NCI-H2107 treated with DMSO at 0.1 percent for 48 hours (cell line): Measurements from ENCODE around the gene CHERP.
"Not testable (repeated sequence)": the region's sequence is repeated elsewhere in the genome, so short reads cannot be mapped to it uniquely, and the experiment has no call there.

ENCODE experiments used
- DNase-seq: peaks from one replicate; lab custom pipeline; 2025; ENCODE audit not compliant: unreplicated experiment; lab: John Stamatoyannopoulos, UW

CHERP gene

GRCh38 chr19:16521715-16522289 is 20.4 kb downstream of the CHERP start:
- DNase-seq: no peak

DNA sequence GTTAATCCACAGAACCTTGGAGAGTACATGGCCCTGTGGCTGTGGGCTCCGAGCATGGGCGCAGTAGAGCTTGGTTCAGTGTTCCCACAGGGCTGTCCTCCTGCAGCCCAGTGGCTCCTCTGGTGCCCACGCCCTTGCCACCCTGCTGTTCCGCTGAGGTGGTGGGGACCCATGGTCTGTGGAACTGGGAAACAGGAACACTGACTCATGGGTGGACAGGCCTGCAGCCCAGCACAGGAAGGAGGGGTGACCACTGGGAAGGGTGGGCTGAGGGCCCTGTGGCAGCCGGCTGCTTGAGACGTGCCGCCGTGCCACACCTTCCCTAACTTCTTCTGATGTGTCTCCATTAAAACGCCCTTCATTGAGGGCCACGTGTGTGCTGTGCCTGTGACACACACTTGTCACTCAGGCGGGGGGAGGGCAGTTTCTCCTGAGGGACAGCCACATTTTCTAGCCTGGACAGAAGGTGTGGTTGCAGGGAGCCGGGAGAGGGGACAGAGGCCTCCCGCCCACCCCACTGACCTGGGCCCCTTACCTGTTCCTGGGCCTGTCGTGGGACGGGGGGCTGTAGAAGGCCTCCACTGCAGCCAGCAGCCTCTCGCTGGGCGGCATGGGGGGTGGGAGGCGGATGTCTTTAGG is 21.1 kb downstream of the CHERP start:
- no peak for DNase-seq

GRCh38 chr19:16520074-16520973 is 21.9 kb downstream of the CHERP start:
- DNase-seq: no peak

DNA sequence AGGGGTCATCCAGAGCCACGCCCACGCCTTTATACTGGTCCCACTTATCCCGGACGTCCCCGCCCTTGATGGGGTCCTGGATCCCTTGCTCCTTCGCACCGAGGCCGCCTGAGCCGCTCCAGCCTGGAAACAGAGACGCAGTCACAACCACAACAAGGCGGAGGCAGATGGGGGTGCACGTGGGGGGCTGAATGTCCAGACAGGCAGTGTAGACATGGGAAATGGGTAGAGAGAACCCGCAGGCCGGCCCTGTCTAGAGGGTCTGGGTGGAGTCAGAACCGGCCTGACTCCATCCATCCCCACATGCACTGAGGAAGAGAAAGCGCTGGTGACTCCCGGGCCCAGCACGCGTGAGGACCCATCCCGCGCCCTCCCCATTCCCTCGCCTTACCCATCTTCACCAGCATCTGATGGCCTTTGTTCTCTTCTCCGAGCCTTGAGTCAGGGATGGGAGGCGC is 23.0 kb downstream of the CHERP start:
- DNase-seq: no peak

- DNase-seq: no peak
Observed at GRCh38 chr19:16518483-16519229, 23.6 kb downstream of the CHERP start.

- no peak for DNase-seq
Observed at GRCh38 chr19:16518061-16518460, 24.2 kb downstream of the CHERP start.

DNA sequence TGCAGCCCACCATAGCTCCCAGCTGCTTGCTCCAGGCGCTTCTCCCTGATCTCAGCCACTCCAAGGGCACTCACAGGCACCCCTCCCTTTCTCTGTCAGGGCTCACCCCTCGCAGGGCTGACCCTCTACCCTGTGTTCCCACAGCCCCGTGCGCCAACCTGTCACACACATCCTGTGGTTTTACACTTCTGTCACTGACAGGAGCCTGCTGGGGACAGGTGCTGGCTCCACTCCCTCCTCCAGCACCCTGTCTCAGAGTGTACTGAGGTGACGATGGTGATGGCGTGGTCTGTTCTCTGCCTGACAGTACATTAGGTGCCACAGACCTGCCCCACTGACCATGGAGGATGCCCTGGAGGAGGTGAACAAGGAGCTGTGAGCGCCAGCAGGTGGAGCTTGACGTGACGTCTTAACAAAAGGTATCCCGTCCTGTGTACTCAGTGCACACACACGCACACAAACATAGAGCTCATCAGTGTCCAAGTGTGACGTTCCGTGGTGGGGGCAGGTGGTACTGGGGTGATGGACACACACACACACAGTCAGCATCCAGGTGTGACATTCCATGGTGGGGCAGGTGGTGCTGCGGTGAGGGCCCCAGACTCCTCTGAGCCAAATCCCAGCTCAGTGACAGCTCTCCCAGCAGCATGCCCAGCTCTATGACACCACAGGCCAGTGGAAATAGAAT is 25.2 kb downstream of the CHERP start:
- DNase-seq: no peak

- DNase-seq: no peak
Observed at GRCh38 chr19:16516381-16516780, 25.9 kb downstream of the CHERP start.

DNA sequence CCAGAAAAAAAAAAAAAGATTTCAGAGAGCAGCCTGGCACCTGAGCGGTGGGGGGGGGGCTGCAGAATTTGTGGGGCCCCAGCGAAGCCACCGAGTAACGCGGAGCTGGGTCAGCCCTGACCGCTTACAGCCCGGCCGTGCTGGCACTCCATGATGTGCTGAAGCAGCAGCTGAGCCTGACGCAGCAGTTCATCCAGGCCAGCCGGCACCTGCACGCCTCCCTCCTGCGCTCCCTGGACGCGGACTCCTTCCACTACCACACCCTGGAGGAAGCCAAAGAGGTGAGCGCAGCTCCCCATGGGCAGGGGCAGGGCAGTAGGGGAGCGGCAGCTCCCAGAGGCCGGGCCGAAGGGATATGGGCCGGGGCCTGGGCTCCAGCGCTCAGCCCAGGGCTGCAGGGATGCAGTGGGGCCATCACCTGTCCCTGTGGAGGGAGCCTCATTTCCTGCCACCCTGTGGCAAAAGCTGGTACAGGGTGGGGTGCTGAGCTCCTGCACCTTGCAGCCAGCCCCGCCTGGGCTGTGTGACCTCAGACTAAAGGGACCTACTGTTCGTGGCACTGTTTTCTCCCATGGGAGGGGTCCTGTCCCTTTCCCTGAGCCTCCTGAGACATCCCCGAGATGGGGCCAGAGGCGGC is 27.7 kb downstream of the CHERP start:
- DNase-seq: no peak

- not testable (repeated sequence) for DNase-seq
Observed at GRCh38 chr19:16512611-16513010, 29.6 kb downstream of the CHERP start.

DNA sequence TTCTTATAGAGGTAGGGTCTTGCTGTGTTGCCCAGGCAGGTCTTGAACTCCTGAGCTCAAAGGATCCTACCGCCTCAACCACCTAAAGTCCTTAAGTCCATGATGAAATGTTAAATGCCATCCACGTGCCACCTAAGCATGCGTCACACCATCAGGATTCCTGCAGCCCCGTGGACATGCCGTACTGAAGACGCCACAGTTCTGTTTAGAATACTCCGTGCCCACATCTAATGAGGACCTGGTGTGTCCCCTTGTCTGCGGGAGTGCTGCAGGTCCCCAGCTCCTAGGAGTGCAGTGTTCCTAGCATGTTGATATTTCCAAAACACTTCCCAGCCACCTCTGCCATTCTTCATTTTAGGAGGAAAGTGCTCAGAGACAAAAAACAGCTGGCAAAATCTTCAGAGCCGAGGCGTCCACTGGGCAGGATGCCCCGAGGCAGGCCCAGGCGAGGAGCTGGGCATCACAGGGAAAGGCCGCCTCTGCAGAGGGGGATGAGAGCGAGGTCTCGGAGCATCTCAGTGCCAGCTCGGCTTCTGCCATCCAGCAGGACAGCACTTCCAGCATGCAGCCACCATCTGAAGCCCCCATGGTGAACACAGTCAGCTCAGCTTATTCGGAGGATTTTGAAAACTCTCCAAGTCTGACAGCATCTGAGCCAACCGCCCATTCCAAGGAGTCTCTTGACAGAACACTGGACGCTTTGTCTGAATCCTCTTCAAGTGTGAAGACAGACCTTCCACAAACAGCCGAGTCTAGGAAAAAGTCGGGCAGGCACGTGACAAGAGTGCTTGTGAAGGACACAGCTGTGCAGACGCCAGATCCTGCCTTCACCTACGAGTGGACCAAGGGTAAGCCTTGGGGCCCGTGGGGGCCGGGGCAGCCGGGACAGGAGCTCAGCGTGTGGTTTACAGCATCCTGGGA is 32.8 kb downstream of the CHERP start:
- no peak for DNase-seq

DNA sequence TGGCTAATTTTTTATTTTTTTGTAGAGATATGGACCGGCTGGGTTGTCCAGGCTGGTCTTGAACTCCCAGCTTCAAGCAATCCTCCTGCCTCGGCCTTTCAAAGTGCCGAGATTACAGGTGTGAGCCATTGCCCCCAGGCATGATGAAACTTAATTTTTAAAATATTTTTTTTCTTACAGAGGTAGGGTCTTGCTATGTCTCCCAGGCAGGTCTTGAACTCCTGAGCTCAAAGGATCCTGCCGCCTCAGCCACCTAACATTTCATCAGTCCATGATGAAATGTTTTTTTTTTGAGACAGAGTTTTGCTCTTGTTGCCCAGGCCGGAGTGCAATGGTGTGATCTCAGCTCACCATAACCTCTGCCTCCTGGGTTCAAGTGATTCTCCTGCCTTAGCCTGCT is 33.7 kb downstream of the CHERP start:
- no peak for DNase-seq

DNA sequence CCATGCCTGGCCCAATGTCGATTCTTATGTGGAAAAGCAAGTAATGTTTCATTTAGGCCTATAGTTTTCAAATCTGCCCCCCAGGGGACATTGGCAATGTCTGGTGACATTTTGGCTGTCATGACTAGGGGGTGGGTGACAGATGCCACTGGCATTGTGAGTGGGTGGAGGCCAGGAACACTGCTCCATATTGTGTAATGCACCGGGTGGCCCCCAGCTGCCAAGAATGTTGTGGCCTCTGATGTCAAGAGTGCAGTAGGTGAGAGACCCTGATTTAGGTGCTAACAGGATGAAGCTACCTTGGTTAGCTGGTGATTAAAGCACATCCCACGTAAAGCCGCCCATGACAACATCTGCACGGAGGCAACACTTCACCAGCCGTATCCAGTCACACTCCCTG is 35.3 kb downstream of the CHERP start:
- no peak for DNase-seq

GRCh38 chr19:16506161-16506560 is 36.1 kb downstream of the CHERP start:
- not testable (repeated sequence) for DNase-seq

DNA sequence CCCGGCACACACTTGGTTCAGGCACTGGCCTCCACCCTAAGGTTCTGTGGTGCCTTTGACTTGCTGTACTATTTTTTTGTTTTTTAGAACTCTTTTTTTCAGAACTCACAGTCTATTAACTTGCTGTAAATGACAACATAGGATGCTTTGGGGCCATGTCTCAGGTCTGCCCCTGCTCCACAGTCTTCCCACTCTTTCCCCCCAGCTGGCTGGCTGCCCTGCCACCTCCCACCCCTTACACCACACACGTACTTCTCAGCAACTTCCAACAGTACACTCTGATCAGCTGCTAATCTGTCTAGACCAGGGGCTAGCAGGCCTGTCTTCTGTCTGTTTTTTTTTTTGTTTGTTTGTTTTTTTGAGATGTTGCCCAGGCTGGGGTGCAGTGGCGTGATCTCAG is 38.0 kb downstream of the CHERP start:
- DNase-seq: no peak

DNA sequence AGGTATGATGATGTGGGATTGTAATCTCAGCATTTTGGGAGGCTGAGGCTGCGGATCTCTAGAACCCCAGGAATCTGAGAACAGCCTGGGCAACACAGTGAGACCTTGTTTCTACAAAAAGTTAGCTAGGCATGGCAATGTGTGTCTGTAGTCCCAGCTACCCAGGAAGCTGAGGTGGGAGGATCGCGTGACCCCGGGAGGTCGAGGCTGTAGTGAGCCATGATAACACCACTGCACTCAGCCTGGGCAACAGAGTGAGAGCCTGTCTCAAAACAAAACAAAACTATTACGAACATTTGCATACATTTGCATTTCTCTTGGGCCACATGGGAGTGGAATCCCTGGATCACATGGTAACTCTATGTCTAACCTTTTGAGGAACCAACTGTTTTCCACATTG is 44.4 kb downstream of the CHERP start:
- DNase-seq: no peak

DNA sequence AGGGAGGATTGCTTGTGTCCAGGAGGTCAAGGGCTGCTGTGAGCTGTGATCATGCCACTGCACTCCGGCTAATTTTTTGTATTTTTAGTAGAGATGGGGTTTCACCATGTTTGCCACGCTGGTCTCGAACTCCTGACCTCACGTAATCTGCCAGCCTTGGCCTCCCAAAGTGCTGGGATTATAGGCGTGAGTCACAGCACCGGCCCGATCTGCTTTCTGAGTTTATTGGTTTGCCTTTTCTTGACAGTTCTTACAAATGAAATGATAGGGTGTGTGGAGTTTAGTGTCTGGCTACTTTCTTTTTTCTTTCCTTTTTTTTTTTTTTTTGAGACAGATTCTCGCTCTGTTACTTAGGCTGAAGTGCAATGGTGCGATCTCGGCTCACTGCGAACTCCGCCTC is 45.2 kb downstream of the CHERP start:
- no peak for DNase-seq

GRCh38 chr19:16496613-16496983 is 45.6 kb downstream of the CHERP start:
- no peak for DNase-seq

- DNase-seq: peak; percentile 97
Observed at GRCh38 chr19:16495982-16496612, 46.1 kb downstream of the CHERP start, which contains the start of the genes C19orf44 and CALR3. Gene C19orf44 (plus strand): TSS chr19:16496394. CDS start chr19:16500793, 4,399 bp downstream. Gene CALR3 (minus strand): TSS chr19:16496167. CDS start chr19:16496129, 38 bp downstream.
